Right renal cortex interstitium (tissue), 3 donors: Measurements from ENCODE around the gene TLDC2. TPM values are rescaled to one million over a fixed set of nuclear protein-coding genes. Genes with fewer than 3 reads are reported as not detected.
"Not testable (repeated sequence)": the region's sequence is repeated elsewhere in the genome, so short reads cannot be mapped to it uniquely, and the experiment has no call there.

Experiments used
- DNase-seq, 3 donors: peaks; one replicate each; pipeline ENCODE4 v3.0.0-alpha.2; 2013; ENCODE audit warnings: low read depth in 3 of 3, low spot score in 2 of 3
- polyA plus RNA-seq, 3 donors: library from polyadenylated mRNA; unstranded; fragments of 120-200 nt; gene quantifications; one replicate each; pipeline ENCODE4 v1.2.1, GENCODE V29; 2013; ENCODE audit not compliant: insufficient read length in 3 of 3

The TLDC2 gene
- polyA plus RNA-seq, 3 donors = 1.8 to 4.8 (median 3.2) TPM

DNA sequence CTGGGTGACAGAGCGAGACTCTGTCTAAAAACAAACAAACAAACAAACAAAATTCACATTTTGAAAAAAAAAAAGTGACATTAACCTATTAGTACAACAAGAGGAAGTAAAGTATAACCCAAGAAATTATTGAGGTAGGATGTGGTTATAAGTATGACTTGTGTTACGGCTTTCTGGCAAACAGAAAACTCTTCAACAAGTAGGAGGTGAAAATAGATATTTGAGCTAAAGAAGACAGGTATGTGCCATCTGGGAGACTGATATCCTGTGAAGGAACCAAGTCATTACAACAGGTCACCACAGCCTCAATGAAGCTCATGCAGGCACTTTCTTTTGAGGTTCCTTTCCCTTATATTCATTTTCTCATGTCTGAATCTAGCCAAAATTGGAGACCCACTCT, 28.8 kb downstream of the TLDC2 start:
- DNase-seq = no peak

DNA sequence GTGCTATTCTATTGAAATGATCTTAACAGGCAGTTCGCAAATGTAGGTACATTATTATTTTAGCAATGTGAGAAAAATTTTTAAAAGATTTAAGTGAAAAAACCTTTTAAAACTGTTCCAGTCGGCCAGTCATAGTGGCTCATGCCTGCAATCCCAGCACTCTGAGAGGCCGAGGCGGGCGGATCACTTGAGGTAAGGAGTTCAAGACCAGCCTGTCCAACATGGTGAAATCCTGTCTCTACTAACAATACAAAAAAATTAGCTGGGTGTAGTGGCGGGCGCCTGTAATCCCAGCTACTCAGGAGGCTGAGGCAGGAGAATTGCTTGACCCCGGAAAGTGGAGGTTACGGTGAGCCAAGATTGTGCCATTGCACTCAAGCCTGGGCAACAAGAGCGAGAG, 29.6 kb downstream of the TLDC2 start:
- not testable (repeated sequence) for DNase-seq

- DNase-seq = not testable (repeated sequence)
Measured at GRCh38 chr20:36906086-36906485, 30.1 kb downstream of the TLDC2 start.

DNA sequence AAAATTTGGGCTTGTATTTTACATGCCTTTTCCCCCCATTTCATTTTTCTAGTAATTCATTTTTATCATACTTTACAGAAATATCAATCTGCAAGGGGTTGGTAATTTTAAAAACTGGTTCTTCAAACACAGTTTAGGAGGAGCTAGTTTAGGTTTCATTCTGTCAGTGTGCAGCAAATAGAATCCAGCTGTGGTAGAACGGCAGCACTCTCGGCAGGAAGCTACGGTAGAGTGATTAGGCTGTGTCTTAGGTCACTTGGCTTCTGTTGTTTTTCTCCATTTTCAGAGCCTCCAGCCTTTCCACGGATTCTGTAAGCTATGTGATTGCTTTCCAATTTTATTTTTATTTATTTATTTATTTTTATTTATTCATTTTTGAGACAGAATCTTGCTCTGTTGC, 32.7 kb downstream of the TLDC2 start:
- DNase-seq = peak in 1 of 3 donors; percentile 27

DNA sequence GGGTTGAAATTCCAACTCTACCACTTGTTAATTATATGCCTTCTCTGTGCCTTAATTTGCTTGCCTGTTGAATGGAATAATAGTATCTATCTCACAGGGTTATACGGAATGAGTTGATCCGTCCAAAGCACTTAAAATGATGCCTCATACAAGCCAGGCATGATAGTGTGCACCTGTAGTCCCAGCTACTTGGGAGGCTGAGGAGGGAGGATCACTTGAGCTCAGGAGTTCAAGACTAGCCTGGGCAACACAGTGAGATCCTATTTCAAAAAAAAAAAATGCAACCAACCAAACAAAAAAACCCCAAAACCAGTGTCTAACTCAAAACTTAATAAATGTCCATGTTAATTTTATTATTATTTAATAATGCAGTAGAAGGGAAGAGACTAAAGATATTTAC, 40.3 kb downstream of the TLDC2 start:
- DNase-seq = no peak

DNA sequence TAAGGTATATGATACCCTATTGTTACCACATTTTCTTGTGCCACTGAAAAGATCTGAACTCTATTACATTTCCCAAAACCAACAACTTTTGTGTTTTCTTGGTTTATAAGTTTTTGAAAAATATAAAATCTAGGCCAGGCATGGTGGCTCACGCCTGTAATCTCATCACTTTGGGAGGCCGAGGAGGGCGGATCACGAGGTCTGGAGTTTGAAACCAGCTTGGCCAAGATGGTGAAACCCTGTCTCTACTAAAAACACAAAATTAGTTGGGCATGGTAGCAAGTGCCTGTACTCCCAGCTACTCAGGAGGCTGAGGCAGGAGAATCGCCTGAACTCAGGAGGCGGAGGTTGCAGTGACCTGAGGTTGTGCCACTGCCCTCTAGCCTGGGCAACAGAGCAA, 41.3 kb downstream of the TLDC2 start:
- DNase-seq = no peak

DNA sequence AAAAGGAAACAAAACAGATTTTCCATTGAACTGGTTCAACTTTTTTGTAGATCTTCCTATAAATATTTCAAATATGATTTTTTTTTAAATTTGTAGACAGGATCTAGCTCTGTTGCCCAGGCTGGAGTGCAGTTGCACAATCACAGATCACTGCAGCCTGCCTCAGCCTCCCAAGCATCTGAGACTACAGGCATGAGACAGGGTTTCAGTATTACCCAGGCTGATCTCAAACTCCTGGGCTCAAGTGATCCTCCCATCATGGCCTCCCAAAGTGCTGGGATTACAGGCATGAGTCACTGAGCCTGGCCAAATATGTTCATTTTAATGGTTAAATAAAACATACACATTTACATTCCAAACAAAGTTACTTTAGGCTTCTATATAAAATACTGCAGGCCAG, 42.0 kb downstream of the TLDC2 start:
- no peak for DNase-seq

GRCh38 chr20:36919715-36920333, 43.9 kb downstream of the TLDC2 start:
- peak; percentile 19 to 47 (median 25) for DNase-seq

GRCh38 chr20:36920334-36920730, 44.4 kb downstream of the TLDC2 start:
- DNase-seq = no peak

- DNase-seq = no peak
Measured at GRCh38 chr20:36924167-36925045, 48.5 kb downstream of the TLDC2 start.

- DNase-seq = no peak
Measured at GRCh38 chr20:36925234-36925633, 49.3 kb downstream of the TLDC2 start.

DNA sequence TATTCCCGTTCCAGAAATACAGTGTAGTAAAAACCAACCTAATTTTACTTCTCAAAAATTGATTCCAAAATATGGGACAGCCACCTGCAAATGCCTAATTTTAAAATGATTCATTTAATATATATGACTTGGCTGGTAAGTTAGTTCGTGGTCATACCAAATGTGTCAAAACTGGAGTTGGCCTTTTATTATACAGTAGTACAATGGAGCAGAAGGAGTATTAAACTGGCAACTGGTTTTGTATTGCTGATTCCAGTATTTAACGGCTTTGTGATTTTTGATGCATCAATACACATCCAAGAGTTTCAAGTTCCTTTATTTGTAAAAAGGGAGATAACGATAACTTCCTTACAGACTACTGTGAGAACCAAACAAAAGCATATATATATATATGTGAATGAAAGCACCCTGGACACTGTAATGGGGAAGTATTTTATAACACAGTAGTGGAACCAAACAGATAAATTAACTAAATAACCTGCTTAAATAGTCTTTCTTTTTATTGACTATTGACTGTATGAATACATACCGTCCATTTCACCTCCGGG, 50.8 kb downstream of the TLDC2 start:
- DNase-seq = no peak

DNA sequence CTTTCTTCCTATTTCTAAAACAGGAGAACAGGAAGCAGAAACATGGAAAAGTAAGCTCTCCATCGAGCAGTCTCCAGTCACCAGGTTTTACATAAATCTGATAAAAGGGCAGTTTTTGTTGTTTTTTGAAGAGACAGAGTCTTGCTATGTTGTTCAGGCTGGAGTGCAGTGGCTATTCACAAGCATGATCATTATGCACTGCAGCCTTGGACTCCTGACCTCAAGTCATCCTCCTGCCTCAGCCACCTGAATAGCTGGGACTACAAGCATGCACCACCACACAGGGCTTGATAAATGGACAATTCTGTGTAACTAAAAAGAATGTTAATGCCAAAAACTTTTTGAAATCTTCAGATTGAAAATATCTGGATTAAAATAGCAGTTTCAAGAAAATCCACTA, 51.8 kb downstream of the TLDC2 start:
- DNase-seq = no peak

GRCh38 chr20:36929290-36929689, 53.4 kb downstream of the TLDC2 start:
- DNase-seq = no peak

- no peak for DNase-seq
Measured at GRCh38 chr20:36929691-36930090, 53.8 kb downstream of the TLDC2 start.

DNA sequence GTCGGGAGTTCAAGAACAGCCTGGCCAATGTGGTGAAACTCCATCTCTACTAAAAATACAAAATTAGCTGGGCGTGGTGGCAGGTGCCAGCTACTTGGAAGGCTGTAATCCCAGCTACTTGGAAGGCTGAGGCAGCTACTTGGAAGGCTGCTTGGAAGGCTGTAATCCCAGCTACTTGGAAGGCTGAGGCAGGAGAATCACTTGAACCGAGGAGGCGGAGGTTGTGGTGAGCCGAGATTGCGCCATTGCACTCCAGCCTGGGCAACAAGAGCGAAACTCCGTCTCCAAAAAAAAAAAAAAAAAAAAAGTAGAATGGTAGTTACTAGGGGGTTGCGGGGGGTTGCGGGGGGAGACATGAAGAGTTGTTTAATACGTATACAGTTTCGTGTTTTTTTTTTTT, 56.1 kb downstream of the TLDC2 start:
- not testable (repeated sequence) for DNase-seq

- no peak for DNase-seq
Measured at GRCh38 chr20:36932476-36933426, 56.8 kb downstream of the TLDC2 start.

- DNase-seq = not testable (repeated sequence)
Measured at GRCh38 chr20:36933571-36933970, 57.6 kb downstream of the TLDC2 start.

DNA sequence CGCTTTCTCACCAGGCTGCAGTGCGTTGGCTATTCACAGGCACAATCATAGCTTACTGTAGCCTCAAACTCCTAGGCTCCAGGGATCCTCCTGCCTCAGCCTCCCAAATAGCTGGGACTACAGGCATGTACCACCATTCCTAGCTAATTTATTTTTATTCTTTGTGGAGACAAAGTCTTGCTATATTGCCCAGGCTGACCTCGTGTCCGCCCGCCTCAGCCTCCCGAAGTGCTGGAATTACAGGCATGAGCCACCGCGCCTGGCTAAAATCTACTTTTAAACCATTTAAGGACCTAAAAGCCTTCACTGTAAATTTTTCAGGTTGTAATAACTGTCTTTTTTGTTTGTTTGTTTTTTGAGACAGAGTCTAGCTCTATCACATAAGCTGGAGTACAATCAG, 60.4 kb downstream of the TLDC2 start:
- no peak for DNase-seq

- DNase-seq = not testable (repeated sequence)
Measured at GRCh38 chr20:36936761-36937401, 60.9 kb downstream of the TLDC2 start.
